Measurements from ENCODE around the gene PREX1.

The PREX1 gene

DNA sequence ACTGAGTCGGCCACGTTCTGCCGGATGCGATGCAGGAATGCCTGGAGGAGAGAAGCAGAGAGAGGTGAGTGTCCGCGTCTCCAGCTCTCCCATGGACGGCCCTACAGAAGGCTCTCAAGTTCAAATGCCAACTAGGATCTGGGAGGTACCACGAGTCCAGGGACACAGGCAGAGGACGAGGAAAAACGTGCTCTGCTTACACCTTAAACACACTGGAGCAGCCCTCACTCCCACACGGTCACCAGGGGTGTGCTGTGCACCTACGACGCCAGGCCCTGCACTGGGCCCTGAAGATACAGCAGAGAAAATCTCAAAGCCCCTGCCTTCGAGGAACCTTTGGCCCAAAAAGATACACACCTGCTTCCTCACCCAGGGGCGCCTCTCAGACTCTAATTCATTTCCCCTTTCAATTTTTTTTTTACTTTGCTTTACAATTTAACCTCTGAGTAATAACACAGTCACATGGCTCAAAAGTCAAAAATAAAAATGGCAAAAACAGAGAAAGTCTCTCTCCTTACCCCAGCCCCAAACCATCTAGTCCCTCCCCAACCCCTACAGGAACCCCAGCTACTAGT is 79.9 kb downstream of the PREX1 start:
- DNase-seq = no peak

DNA sequence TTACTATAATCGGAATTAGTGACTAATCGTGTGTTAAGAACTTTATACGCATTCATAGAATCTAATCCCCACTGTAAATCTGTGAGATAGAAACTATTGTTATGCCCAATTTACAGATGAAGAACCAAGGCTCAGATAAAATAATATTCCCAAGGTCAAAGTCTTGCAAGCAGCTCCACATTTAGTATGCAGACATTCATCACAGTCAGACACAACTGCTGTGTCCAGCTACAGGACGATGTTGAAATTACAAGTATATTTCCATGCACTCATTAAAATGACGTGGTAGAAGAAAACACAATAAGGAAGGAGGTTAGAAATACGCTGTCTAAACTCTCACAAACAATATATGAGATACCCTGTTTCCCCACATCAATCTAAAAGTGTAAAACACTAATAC is 82.5 kb downstream of the PREX1 start:
- DNase-seq = no peak

DNA sequence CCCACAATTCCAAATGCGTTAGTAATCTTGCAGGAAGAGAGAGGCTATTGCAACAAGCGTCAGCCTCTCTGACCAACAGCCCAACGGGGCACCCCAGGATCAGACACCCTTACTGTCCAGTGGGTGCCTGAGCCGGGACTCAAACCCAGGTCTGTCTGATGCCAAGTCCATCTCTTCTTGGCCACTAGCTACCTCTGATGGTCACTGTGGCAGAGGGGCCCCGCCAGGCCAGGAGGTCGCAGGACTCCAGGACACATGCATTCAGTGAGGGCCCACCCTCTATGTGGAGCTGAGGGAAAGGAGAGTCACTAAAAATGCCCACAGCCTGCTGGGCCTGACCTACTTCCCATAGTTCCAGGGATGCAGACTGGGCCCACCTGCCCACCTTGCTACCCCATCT is 83.3 kb downstream of the PREX1 start:
- DNase-seq = no peak

DNA sequence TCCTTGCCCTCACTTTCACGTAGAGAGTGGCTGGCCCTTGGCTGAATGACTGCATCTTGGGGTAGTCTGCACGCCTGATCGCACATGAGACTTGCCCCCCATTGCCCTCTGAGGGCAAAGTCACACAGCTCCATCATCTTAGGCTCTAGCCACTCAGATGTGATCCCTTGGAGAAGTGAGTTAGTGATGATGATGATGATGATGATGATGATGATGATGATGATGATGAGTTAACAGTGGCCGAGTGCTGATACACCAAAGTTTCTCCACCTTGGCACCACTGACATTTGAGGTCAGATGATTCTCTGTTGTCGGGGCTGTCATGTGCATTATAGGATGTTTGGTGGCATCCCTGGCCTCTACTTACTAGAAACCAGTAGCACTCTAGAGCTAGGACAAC is 84.0 kb downstream of the PREX1 start:
- DNase-seq = no peak

- DNase-seq = no peak
These were observed 84.7 kb downstream of the PREX1 start for GRCh38 chr20:48742912-48743680.

DNA sequence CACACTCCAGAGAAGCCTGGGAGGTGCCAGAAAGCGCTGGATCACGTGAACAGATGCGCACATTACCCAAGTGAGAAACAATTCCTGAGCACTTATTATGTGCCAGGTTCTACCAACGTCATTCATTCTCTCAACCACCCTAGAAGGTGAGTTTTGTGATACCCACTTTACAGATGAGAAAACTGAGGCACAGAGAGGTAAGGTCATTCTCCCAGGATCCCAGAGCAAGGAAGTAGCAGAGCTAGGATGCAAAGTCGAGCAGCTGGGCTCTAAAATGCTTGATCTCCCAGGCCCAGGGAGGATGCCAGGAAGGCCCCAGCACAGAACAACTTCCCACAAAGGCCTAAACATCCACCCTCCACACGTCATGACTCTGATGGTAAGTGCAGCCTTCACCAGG is 85.6 kb downstream of the PREX1 start:
- DNase-seq = no peak

DNA sequence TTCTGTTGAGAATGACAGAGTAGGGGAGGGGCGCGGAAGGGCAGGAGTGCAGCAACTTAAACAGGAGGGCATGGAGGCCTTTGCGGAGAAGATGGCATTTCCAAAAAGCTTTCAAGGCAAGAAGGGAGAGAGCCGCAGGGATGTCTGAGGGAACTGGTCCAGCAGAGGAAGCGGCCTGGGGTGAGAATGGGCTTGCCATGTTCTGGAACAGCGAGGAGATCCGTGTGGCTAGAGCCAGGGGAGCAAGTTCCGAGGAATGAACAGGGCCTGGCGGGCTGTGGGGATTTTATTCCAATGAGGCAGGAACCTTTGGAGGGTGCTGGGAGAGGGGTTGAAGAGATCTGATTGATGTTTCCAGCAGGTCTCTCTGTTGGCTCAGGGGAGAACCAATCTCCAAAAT is 86.1 kb downstream of the PREX1 start:
- DNase-seq = no peak

GRCh38 chr20:48740712-48741111 is 87.1 kb downstream of the PREX1 start:
- DNase-seq = no peak

DNA sequence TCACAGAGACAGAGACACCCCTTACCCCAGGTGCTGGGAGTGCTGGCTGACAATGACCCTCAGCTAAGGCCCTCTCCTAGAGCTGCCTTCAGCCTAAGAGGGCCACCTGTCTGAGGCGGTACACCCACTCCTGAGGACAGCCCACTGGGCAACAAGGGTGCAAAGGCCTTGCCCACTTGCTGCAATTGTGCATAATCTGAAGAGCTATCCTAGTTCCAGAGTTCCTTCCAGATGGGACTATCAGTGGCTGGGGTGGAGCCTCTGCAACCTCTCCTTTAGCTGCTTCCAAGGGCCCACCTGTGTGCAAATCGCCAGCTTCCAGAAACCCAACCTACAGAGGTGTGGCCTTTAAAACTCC is 87.5 kb downstream of the PREX1 start:
- DNase-seq = no peak

GRCh38 chr20:48739395-48740291 is 88.2 kb downstream of the PREX1 start:
- peak; percentile 53 for DNase-seq

DNA sequence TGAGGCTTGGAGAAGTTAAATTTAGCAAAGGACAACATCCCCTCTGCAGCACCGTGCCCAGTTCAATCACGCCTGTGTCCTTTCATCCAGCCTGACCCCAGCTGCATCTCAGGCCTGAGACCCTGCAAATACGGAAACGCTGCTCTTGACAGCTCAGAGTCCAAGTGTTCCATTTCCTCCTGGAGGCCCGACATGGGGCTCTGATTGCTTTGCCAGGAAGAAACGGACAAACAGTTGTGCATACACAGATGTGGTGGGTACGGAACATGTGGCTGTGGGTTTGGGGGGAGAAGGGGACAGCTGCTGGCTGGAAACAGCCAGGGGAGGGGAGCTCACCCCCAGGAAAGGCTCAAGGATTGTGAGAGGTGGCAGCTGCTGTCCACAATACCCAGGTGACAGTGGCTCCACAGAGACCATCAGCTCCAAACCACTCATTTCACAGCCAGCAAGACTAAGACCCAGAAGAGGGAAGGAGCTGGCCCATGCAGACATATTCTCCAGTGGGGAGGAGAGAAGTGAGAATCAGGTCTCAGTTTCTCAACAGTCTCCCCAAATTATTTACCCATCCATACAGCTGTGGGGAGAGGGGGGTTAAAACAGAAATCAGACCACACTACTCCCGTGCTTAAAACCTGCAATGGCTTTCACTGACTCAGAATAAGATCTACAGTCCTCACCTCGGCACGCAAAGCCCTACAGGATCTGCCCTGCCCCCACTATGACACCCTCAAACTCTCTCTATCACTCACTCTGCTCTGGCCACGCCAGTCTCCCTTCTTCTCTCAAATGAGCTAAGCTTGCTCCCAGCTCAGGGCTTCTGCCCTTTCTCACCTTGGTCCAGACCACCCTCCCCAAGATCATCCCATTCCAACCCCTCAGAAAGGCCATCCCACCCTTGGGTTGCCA is 89.1 kb downstream of the PREX1 start:
- DNase-seq = peak; percentile 83

- DNase-seq = no peak
These were observed 89.8 kb downstream of the PREX1 start for GRCh38 chr20:48738094-48738398.

DNA sequence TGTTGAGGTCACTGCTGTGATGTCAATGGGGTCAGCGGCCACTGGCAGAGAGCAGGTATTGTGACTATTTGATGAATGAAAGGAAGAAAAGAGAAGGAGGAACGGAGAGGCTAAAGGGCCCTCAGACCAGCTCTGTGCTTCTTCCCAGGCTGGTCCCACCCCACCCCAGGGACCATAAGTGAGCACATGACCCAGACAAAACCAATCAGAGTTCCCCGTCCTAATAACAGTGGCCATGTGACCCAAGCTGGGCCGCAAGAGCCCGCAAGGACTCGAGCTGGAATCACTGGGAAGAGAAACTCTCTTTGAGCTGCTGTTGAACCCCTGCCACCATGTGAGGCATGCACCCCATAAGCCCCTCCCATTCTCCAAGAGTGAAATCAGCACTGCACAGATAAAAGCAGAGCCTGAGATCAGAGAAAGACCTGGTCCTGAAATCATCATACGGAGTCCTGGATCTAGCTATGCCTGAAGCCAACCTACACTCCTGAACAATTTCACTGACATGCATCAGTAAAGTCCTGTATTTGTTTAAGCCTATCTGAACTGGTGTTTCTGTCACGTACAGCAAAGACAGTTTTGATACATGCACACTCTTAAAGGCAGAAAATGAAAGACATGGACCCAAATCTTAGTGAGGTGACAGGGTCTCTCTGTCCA is 90.2 kb downstream of the PREX1 start:
- DNase-seq = no peak

- DNase-seq = no peak
These were observed 91.2 kb downstream of the PREX1 start for GRCh38 chr20:48736636-48737035.

GRCh38 chr20:48736231-48736630 is 91.6 kb downstream of the PREX1 start:
- DNase-seq = no peak

DNA sequence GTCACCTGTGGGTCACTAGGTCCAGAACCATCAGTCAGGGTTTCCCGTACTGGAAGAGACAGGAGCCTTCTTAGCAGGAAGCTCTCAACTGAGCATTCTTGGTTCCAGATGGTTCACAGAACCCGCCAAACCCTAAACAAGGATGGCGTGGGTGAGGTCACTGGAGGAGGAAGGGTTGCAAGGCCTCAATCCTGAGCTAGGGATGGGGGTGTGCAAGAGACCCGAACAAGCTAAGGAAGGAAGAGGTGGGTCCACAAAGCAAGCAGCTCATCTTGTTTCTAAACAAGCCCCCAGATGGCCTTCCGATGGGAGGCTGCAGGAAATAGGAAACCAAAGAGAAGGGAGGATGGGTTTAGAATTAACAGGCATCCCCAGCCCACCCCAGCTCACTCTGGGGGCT is 92.7 kb downstream of the PREX1 start:
- no peak for DNase-seq

- DNase-seq = no peak
These were observed 93.6 kb downstream of the PREX1 start for GRCh38 chr20:48734104-48734749.

DNA sequence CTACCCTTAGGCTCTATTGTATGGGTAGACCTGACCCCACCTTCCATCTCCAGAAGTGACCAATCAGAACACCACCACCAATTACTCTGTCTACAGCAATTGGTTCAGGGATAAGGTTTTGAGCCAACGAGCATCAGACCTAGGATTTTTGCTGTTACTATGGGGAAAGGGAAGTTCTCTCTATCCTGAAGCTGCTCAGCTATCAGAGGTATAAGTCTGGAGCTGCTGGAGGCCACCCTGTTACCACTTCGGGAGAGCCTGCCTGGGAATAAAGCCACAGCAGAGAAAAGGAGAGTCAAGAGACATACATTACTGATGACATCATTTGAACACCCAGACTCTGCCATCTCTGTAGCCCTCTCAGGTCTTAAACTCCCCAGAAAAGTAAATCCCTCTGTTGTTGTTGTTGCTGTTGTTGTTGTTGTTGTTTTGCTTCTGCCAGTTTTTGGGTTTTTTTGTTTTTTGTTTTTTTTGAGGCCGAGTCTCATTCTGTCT is 94.5 kb downstream of the PREX1 start:
- no peak for DNase-seq

DNA sequence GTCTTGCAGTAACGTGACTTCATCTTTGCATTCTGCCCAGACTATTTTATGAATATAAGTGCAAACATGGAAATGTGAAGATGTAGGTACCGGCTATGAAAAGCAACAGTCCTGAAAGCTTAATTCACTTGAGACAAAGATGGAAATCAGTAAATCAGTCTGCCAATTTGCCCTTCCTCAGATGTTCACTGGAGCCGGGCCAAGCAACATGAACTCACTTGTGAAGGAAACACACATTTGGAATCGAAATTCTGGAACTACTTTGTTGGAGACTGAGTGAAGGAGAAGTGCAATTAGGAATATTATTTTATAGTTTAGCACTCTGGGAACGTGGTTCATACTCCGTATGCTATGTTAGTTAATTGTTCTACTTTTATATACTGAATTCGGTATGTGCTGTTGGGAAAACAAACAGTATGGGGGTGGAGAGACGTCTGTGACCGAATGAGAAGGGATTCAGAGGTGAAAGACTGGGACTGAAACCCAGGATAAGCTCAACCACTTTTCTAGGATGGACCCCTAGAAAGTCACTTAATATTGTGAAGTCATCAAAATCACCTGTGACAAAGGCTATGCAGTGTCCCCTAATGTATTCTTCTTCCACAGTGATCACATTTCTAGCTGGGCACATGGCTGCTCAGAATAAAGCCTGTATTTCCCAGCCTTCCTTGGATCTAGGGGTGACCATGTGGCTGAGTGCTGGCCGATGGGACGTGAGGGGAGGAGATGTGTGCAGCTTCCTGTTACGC is 95.5 kb downstream of the PREX1 start:
- no peak for DNase-seq

- DNase-seq = no peak
These were observed 96.3 kb downstream of the PREX1 start for GRCh38 chr20:48731536-48731935.

DNA sequence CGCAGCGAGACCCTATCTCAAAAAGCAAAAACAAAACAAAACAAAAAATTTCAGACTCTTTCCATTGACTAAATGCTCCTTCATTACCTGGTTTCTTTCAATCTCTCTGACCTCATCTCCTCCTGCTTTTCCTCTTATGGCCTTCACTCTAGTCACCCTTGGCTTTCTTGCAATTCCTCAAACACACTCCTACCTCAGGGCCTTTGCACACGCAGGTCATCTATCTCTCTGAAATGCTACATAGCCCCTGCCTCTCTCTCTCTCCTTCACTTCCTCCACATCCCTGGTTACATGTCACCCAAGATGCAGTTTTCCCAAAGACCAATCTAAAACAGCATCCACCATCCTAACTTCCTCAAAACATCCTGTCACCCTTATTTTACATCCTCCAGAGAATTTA is 96.8 kb downstream of the PREX1 start:
- DNase-seq = no peak
